NCI-H1930 (cell line): ENCODE results near the gene TOP2B.

ENCODE experiments used
- DNase-seq, 2 experiments: peaks; one replicate each; lab custom pipeline; 2025; lab: John Stamatoyannopoulos, UW

The TOP2B gene, protein sequence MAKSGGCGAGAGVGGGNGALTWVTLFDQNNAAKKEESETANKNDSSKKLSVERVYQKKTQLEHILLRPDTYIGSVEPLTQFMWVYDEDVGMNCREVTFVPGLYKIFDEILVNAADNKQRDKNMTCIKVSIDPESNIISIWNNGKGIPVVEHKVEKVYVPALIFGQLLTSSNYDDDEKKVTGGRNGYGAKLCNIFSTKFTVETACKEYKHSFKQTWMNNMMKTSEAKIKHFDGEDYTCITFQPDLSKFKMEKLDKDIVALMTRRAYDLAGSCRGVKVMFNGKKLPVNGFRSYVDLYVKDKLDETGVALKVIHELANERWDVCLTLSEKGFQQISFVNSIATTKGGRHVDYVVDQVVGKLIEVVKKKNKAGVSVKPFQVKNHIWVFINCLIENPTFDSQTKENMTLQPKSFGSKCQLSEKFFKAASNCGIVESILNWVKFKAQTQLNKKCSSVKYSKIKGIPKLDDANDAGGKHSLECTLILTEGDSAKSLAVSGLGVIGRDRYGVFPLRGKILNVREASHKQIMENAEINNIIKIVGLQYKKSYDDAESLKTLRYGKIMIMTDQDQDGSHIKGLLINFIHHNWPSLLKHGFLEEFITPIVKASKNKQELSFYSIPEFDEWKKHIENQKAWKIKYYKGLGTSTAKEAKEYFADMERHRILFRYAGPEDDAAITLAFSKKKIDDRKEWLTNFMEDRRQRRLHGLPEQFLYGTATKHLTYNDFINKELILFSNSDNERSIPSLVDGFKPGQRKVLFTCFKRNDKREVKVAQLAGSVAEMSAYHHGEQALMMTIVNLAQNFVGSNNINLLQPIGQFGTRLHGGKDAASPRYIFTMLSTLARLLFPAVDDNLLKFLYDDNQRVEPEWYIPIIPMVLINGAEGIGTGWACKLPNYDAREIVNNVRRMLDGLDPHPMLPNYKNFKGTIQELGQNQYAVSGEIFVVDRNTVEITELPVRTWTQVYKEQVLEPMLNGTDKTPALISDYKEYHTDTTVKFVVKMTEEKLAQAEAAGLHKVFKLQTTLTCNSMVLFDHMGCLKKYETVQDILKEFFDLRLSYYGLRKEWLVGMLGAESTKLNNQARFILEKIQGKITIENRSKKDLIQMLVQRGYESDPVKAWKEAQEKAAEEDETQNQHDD (N-terminal part only)

DNA sequence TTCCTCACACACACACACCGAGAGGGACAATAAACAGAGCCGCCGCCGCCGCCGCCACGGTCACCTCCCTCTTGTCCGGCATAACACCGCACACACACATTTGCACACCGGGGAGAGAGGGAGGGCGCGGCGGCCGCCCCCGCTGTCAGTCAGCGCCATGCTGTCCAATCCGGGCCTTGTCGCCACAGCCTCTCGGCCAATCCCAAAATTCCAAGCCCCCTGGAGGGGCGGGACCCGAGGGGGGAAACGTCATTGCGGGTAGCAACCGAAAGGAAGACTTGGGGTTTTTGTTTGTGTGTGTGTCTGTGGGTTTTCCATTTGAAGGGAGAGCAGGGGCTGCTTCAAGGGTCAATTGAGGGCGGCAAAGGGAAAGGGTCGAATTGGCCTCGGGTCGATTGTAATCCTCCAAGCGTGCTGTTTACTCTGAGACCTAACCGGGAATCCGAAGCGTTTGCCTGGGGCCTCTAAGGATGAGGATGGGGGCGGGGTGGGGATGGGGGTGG is at the start of gene TOP2B:
TSS of gene TOP2B (minus strand) at position 96 of the 503 bp plus-strand sequence. CDS start 610 bp downstream, outside the sequence.
- DNase-seq: peak; percentile 74 to 79

DNA sequence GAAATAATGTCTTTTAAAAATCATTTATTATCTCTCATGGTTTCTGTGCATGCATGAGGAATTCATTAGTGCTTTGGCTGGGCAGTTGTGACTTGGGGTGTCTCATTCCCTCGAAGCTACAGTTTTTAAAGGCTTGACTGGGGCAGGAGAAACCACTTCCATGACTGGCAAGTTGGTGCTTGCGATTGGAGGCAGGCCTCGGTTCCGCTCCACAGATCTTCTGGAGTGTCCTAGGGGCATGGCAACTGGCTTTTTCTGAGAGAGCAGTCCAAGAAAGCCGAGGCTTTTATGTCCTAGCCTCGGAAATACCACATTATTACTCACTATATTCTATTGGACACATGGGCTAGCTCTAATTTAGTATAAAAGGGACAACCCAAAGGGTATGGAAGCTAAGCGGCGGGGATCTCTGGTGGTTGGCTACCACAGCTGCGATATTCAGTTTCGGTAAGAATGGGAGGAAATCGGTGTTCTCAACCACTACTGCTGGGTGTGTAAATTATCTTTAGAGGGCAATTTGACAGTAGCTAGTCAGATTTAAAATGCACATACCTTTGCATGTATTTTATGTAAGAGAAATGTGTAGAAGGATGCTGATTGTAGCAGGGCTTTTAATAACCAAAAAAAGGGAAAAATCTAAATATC is 48.8 kb upstream of the TOP2B start:
- no peak for DNase-seq

DNA sequence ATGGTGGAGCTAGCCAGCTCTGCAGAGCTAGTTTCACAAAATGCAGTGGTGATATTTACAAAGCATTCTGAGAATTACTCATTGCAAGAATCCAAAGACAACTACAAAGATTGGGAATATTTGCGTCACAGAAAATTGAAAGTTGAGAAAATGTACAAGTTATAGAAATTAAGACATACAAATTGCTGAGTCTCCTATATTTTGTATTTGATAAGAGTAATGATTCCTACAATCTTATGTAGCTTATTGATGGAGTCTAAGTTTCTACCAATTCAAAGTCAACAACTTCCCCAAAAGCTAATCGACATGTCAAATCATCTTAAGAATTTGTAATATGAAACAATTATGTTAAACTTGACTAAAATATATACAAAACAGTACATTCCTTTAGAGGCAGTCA is 46.4 kb upstream of the TOP2B start:
- no peak for DNase-seq

DNA sequence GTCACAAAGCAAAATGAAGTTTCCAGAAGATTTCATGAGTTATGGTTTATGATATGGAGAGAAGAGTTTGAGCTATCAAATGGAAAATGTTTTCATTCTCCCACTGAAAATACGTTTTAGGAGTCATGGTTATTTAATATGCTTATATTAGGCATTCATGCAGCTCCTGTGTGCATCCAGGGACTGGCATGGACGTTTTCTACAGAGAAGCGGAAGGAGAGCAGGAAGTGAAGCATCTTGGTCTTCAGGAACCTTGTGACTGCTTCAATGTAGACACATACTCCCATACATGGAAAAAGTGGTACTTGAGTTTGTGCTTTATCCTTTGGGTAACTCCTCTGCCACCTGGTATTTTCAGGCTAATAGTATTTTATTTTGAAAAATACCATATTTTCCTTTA is 43.3 kb upstream of the TOP2B start:
- no peak for DNase-seq

DNA sequence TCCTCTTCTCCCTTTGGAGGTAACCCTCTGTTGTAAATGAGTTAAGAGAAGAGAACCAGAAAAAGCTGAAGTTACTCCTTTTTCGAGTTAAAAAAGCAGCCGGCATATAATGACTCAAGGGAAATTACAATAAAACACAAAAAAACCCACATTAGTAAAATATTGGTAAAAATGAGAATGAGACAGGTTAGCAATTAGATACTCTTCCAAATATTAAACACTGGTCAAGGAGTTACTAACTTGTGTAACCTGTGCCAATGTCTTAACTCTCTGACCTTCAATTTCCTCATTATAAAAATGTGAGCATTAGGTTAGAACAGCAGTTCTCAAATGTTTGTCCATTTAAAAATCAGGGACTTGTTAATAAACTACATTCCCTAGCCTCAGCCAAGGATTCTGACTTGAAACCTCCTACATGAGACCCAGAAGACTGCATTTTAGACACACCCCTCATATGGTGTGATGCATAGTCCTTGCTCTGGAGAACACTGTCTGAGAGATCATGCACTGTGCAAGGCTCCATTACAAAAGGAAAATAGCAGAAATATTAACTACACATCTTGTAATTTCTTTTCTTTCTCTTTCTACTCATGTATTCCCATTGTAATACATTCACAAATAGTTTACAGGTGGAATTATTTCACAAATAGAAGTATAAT is 42.7 kb upstream of the TOP2B start:
- DNase-seq: no peak

DNA sequence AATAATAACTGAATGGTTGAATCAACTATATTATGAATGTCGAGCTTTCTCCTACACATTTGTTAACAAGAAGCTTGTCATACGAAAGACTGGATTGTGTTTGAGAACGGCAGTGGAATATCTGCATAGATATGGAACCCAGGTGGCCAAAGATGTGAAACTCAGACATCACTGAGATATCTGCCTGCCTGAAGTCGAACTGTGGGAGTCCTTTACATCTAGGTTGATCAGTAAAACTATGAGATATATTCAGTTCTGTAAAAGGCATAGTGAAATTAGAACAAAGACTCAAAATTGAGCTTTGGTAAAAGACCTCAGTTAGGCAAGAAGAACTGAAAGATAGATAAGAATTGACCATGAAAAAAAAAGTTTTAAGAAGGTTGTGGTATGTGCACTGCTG is 41.5 kb upstream of the TOP2B start:
- DNase-seq: no peak

DNA sequence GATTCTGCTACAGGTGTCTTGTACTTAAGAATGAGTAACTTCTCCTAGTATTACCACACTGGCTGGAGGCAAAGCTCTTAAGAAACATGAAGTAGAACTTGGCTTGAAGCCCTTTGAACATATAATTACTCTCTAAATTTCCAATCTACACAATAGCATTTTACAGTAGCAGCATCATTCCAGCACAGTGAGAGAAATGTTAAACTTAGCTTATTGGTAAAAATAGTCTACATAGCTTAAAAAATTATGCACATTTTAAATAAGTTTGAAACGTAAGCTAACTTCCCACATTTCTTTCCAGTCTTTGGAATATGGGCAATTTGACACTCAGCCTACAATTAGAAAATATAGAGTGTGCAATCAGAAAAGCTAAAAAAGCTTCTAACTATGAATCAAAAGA is 32.8 kb upstream of the TOP2B start:
- no peak for DNase-seq

DNA sequence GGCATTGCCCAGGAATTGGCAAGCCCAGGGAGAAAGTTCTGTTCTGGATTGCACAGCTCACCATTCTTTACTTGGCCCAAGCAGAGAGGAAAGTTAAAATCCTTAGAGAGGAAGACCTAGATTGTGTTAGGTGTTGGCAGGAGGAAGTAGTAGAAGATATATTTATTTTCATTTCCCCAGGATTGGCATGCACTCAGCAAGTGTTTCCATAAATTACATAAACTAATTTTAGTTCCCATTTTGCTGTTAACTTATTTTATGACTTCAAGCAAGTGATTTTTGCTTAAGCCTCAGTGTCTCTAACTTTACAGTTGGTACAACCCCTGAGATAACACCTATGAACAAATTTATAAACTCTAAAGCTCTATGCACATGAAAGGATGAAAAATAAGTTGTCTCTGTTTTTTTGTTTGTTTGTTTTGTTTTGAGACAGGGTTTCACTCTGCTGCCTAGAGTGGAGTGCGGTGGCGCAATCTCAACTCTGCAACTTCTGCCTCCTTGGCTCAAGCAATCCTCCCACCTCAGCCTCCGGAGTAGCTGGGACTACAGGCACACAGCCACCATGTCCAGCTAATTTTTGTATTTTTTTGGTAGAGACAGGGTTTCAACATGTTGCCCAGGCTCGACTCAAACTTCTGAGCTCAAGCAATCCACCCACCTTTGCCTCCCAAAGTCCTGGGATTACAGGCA is 31.2 kb upstream of the TOP2B start:
- DNase-seq: no peak

DNA sequence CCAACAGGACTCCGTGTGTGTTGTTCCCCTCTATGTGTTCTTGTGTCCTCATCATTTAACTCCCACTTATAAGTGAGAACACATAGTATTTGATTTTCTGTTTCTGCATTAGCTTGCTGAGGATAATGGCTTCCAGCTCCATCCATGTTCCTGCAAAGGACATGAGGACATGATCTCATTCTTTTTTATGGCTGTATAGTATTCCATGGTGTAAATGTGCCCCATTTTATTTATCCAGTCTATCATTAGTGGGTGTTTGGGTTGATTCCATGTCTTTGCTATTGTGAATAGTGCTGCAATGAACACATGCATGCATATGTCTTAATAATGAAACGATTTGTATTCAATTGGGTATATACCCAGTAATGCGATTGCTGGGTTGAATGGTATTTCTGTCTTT is 28.5 kb upstream of the TOP2B start:
- no peak for DNase-seq

DNA sequence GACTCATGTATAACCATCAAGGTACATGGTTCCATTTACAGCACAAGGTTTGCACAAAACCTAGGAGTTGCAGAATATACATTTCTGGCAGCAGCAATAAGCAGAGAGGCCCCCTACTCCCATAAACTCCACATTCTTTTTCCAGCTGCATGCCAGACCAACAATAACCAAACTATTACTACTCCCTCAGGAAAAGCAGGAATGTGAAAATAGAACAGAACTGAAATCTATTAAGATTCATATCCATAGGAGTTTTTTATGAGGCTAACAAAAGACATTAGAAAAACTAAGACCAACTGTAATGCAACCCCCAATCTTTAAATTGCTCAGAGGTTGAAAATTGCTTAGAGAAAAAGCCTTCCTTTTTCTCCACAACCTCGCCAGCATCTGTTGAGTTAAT is 27.6 kb upstream of the TOP2B start:
- DNase-seq: no peak

DNA sequence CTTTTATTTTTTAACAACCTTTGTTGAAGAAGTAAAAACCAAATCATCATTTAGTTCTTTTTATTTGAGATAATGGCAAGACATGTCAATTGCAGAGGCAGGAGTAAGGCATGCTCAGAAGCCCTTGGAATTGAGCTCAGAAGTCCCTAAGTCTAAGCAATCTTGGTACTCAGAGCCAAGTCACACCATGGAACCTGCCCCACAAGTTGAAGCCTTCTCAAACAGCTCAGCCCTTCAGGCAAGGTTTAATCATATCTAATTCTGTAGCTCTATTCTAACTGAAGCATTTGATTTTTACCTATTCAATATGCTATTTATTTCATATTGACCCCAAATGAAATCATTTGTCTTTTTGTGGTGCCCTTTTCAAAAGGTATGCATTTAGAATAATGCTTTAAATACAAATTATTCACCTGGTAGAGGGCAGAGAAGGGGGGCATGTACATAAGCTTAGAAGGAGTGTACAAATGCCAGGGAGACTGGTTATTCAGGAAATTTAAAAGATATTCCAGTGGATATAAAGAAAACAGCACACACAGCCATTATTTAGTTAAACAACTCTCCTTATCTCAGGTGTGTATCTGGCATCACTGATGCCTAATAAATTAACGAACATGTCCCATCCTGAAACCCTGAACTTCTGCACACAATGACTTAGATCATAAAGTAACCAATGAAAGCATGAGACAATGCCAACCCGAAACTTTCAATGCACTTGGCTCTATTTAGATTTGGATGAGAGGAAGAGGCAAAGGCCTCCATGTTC is 26.2 kb upstream of the TOP2B start:
- no peak for DNase-seq

DNA sequence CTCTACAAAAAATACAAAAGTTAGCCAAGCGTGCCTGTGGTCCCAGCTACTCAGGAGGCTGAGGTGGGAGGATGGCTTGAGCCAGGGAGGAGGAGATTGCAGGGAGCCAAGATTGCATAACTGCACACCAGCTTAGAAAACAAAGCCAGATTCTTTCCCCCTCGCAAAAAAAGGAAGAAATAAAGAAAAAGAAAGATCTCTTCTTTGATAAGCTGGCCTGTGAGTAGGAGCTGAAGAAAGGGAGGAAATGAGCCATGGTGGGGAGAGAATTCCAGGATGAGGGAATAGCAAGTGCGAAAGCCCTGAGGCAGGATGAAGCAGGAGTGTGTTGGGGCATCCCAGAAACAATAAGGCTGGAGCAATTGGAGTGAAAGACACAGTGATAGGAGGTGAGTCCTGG is 24.5 kb upstream of the TOP2B start:
- no peak for DNase-seq

DNA sequence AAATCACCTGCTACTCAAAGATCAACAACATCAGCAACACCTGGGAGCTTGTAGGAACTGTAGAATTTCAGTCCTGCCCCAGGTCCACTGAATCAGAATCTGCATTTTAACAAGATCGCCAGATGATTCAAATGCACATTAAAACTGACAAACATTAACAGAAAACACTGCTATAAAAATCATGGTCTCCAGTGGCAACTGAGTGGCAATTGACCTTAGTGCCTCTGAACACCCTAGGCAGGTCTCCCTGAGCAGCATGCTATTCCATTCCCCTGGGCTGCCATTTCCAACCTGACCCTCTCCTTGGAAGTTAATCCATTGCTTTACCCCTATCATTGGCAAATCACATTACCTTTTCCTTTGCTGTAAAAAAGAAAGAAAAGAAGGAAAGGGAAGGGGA is 23.0 kb upstream of the TOP2B start:
- DNase-seq: no peak

DNA sequence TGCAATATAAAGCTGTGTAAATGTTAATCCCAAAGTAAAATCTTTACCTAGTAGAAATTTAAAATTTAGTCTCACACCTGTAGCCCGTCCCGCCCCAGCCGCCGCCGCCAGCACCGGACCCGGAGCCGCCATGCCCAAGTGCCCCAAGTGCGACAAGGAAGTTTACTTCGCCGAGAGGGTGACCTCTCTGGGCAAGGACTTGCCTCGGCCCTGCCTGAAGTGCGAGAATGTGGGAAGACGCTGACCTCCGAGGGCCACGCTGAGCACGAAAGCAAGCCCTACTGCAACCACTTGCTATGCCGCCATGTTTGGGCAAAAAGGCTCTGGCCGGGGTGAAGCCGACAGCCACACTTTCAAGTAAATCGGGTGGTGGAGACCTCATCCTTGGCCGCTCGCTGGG is 22.1 kb upstream of the TOP2B start:
- no peak for DNase-seq

DNA sequence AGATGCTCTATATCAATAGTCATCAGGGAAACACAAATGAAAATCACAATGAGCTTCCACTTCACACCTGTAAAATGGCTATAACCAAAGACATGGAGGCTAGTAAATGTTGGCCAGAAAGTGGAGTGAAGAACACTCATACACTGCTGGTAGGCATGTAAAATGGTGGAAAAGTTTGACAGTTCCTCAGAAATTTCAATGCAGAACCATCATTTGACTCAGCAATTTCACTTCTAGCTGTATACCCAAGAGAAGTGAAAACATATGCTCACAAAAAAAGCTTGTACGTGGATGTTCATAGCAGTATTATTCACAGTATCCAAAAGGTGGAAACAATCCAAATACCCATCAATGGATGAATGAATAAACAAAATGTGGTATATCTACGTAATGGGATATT is 19.2 kb upstream of the TOP2B start:
- DNase-seq: no peak

DNA sequence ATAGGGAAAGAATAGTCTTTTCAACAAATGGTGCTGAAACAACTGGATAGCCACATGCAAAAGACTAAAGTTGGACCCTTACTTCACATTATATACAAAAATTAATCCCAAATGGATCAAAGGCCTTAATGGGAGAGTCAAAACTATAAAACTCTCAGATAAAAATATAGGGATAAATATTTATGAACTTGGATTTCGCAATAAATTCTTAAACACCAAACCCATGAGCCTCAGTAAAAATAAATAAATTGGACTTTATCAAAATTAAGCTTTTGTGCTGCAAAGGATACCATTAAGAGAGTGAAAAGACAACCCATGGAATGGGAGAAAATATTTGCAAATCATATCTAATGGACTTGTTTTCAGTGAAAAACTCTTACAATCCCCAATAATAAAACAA is 18.7 kb upstream of the TOP2B start:
- no peak for DNase-seq

DNA sequence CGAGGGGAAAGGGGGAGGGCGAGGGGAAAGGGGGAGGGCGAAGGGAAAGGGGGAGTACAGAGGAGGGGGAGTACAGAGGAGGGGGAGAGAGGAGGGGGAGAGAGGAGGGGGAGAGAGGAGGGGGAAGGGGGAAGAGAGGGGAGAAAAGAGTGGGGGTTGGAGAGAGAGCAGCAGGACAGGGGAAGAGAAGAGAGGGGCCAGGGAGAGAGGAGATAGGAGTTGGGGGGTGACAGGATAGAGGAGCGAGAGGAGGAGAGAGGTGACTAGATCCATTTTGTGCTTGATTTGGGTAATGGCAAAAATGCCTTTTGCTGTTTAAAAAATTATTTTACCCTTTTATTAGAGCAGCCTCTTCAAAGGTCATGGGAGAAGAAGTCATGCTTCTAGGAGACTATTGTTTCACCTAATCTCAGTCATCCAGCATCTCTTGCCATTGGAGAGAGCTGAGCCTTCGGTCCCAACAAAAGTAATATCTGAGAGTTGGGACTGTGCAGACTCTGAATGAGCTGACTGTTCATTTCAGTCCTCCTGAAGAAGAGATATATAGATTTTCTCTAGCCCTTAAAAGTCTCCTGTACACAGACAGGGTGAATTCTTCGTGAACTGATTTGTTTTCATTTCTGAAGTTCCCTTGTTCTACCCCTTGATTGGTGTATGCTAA is 15.1 kb upstream of the TOP2B start:
- no peak for DNase-seq

DNA sequence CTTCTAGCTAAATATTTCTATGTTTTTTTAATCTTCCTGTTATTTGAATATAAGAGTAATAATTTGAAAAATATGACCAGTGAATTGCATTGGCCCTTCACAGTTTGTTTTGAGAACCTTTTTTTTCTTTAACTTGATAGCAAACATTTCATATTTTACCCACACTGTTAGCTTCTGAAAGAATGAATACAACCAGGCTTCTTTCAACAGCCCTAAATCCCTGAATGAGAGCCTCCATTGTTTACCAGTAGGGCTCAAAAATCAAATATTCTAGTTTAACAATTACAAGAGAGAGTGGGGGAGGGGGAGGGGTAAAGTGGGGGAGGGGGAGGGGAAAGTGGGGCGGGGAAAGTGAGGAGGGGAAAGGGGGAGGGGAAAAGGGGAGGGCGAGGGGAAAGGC is 14.5 kb upstream of the TOP2B start:
- no peak for DNase-seq

DNA sequence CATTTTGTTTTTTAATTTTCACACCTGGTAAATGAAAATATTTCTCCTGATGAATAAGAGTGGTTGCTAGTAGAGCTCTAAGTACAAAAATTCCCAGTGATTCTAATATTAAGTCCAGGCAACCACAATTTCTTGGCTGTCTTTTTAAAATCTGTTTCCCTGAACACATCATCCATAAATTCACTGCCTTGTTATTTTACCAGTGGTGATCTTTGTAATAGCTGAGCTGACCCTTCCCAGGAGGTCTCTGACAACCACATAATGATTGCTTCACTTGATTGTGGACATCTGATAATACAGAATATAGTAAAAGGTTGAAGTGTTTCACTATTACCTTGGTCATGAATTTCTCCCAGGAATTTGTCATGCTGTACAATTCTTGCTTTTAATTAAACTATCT is 13.9 kb upstream of the TOP2B start:
- DNase-seq: no peak

DNA sequence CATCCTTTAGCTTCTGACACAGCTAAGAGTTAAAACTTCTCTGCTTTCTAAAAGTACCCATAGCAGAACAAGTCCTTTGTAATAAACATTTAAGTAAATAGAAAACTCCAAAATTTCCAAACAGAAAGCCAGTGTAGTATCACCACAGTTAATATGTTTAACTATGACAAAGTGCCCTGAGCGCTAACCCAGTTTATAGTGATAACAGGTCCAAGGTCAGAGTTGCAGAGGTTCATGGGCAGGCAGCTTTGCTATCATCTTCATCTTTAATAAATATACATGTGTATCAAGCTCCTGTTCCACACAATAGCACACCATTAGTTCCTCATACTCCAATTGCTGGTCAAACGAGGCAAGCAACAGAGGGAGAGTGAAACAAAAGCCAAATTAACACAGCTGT is 12.4 kb upstream of the TOP2B start:
- no peak for DNase-seq
